IMR-90 (cell line): Measurements from ENCODE around the gene ETFB. TPM values are rescaled to one million over a fixed set of nuclear protein-coding genes. Genes with fewer than 3 reads are reported as not detected.
A peak's percentile ranks its signal among the peaks of the same experiment; 100 is the strongest.

ENCODE experiments used
- ATAC-seq: fragments of 200-7000 bp; cut with Tn5 transposase; 2 replicates; pipeline ENCODE4 v1.9.1; 2020; ENCODE audit warnings: low read depth, mild to moderate bottlenecking, moderate library complexity
- Bru-seq: library from RNA; stranded (reverse); fragments of 400-500 nt; gene quantifications from one replicate; lab custom pipeline; 2021; lab: Mats Ljungman, UMichigan
- BruChase-seq, 2 experiments: library from RNA; stranded (reverse); fragments of 400-500 nt; gene quantifications; one replicate each; lab custom pipeline; 2021; lab: Mats Ljungman, UMichigan
- BruUV-seq: library from RNA; stranded (reverse); fragments of 400-500 nt; replicated peaks from 2 replicates; lab custom pipeline; 2021; lab: Mats Ljungman, UMichigan
- CTCF ChIA-PET: fragments of 300-600 bp; formaldehyde crosslinking; extraction: SDS; loops from one replicate; lab custom pipeline; 2021; ENCODE audit warnings: antibody characterized with exemption; lab: Yijun Ruan, JAX
- POLR2A ChIA-PET: fragments of 300-600 bp; sonication (Branson Sonifier 250); formaldehyde crosslinking; loops from one replicate; lab custom pipeline; 2022; ENCODE audit warnings: antibody characterized with exemption; ENCODE audit not compliant: unreplicated experiment; lab: Charles Lee
- DNase-seq: peaks from one replicate; pipeline ENCODE4 v3.0.0; 2013
- H2AFZ ChIP-seq: replicated peaks from 2 replicates; pipeline ENCODE3; 2013; ENCODE audit warnings: low read length, mild to moderate bottlenecking; ENCODE audit not compliant: poor library complexity
- H2AK5ac ChIP-seq: 2 replicates; pipeline ENCODE4 v1.6.1; 2013; ENCODE audit warnings: low read depth, low read length, inconsistent platforms
- H2AK9ac ChIP-seq: replicated peaks from 2 replicates; pipeline ENCODE3; 2013; ENCODE audit warnings: mild to moderate bottlenecking, low read depth, low read length, moderate library complexity; ENCODE audit not compliant: poor library complexity
- H2BK120ac ChIP-seq: 2 replicates; pipeline ENCODE4 v1.6.1; 2013; ENCODE audit warnings: low read depth, low read length, inconsistent platforms
- H2BK15ac ChIP-seq: 3 replicates; pipeline ENCODE4 v1.6.1; 2013; ENCODE audit warnings: low read depth, low read length, inconsistent platforms
- H2BK20ac ChIP-seq: 2 replicates; pipeline ENCODE4 v1.6.1; 2013; ENCODE audit warnings: low read depth, mild to moderate bottlenecking, inconsistent platforms, low read length, moderate library complexity
- H2BK5ac ChIP-seq: 2 replicates; pipeline ENCODE4 v1.6.1; 2013; ENCODE audit warnings: mild to moderate bottlenecking, low read depth, low read length, inconsistent platforms; ENCODE audit not compliant: poor library complexity, severe bottlenecking
- H3K14ac ChIP-seq: replicated peaks from 2 replicates; pipeline ENCODE4 v1.6.1; 2013; ENCODE audit warnings: low read depth, low read length, inconsistent platforms
- H3K18ac ChIP-seq: 2 replicates; pipeline ENCODE4 v1.6.1; 2013; ENCODE audit warnings: low read depth, low read length, control low read depth
- H3K23ac ChIP-seq: 2 replicates; pipeline ENCODE4 v1.6.1; 2013; ENCODE audit warnings: low read depth, low read length, inconsistent platforms
- H3K27ac ChIP-seq: 2 replicates; pipeline ENCODE4 v1.5.1; 2013; ENCODE audit warnings: mild to moderate bottlenecking, control low read depth, low read length; ENCODE audit not compliant: insufficient read depth
- H3K27me3 ChIP-seq: 2 replicates; pipeline ENCODE4 v1.6.1; 2013; ENCODE audit warnings: low read length; ENCODE audit not compliant: control insufficient read depth, insufficient read depth
- H3K36me3 ChIP-seq: 2 replicates; pipeline ENCODE4 v1.6.1; 2013; ENCODE audit warnings: low read length, mixed read lengths; ENCODE audit not compliant: control insufficient read depth, insufficient read depth
- H3K4ac ChIP-seq: 2 replicates; pipeline ENCODE4 v1.6.1; 2013; ENCODE audit warnings: low read depth, low read length, inconsistent platforms
- H3K4me1 ChIP-seq: 2 replicates; pipeline ENCODE4 v1.6.1; 2013; ENCODE audit warnings: low read length, mixed read lengths; ENCODE audit not compliant: control insufficient read depth, insufficient read depth
- H3K4me2 ChIP-seq: 2 replicates; pipeline ENCODE4 v1.6.1; 2013; ENCODE audit warnings: low read depth, mild to moderate bottlenecking, control low read depth, low read length, moderate library complexity
- H3K4me3 ChIP-seq: 2 replicates; pipeline ENCODE4 v1.5.1; 2013; ENCODE audit warnings: low read depth, mild to moderate bottlenecking, control low read depth, low read length, moderate library complexity; ENCODE audit not compliant: insufficient read depth
- H3K56ac ChIP-seq: 2 replicates; pipeline ENCODE4 v1.6.1; 2013; ENCODE audit warnings: low read length, inconsistent platforms; ENCODE audit not compliant: insufficient read depth; ENCODE audit errors: extremely low read depth
- H3K79me1 ChIP-seq, 2 experiments: 2 replicates each; pipeline ENCODE4 v1.6.1; 2013; ENCODE audit warnings: low read length in 2 of 2, inconsistent platforms in 1 of 2, low read depth in 1 of 2
- H3K9ac ChIP-seq: 2 replicates; pipeline ENCODE4 v1.6.1; 2013; ENCODE audit warnings: low read depth, low read length, control low read depth
- H3K9me1 ChIP-seq: 2 replicates; pipeline ENCODE4 v1.6.1; 2013; ENCODE audit warnings: low read length, inconsistent platforms; ENCODE audit not compliant: insufficient read depth
- H3K9me3 ChIP-seq: 2 replicates; pipeline ENCODE4 v1.6.1; 2013; ENCODE audit warnings: low read length; ENCODE audit not compliant: control insufficient read depth, insufficient read depth
- H4K20me1 ChIP-seq: 2 replicates; pipeline ENCODE4 v1.6.1; 2013; ENCODE audit warnings: low read length, inconsistent platforms; ENCODE audit not compliant: insufficient read depth
- H4K5ac ChIP-seq: 2 replicates; pipeline ENCODE4 v1.6.1; 2013; ENCODE audit warnings: mild to moderate bottlenecking, low read depth, low read length, control low read depth
- H4K8ac ChIP-seq, 2 experiments: 2 replicates each; pipeline ENCODE4 v1.6.1; 2013; ENCODE audit warnings: low read depth in 2 of 2, low read length in 2 of 2, control low read depth in 1 of 2, inconsistent platforms in 1 of 2
- H4K91ac ChIP-seq: 2 replicates; pipeline ENCODE4 v1.6.1; 2013; ENCODE audit warnings: low read depth, low read length, inconsistent platforms; ENCODE audit not compliant: insufficient read depth
- BHLHE40 ChIP-seq: fragments of 150-350 bp; IDR thresholded peaks from 2 replicates; pipeline ENCODE4 v1.6.1; 2016; ENCODE audit warnings: mild to moderate bottlenecking, low read depth, low read length
- MXI1 ChIP-seq: IDR thresholded peaks from 2 replicates; pipeline ENCODE4 v1.6.1; 2012; ENCODE audit warnings: low read depth, mild to moderate bottlenecking, low read length, moderate library complexity, borderline replicate concordance
- POLR2A ChIP-seq: IDR thresholded peaks from 2 replicates; pipeline ENCODE4 v1.6.1; 2012; ENCODE audit warnings: mild to moderate bottlenecking, low read depth, low read length
- RCOR1 ChIP-seq: IDR thresholded peaks from 2 replicates; pipeline ENCODE4 v1.6.1; 2012; ENCODE audit warnings: mild to moderate bottlenecking, low read length, improper control_type of control experiment; ENCODE audit not compliant: insufficient replicate concordance
- SMC3 ChIP-seq: fragments of 150-350 bp; IDR thresholded peaks from 2 replicates; pipeline ENCODE4 v1.6.1; 2016; ENCODE audit warnings: low read depth, mild to moderate bottlenecking, antibody characterized with exemption, low read length, moderate library complexity
- WGBS, 2 experiments: methylation state at CpG; one replicate each; pipeline versions ENCODE4 v1.1.5 to v1.1.7; 2013; ENCODE audit warnings: missing lambda C conversion rate in 2 of 2; ENCODE audit not compliant: insufficient read length in 1 of 2; ENCODE audit errors: extremely low coverage in 2 of 2; 5-methylcytosine and 5-hydroxymethylcytosine counted together
- dilution Hi-C: fragments of 300-500 bp; cut with HindIII; formaldehyde crosslinking; loops from one replicate; pipeline ENCODE4 v1.14.3; 2018; ENCODE audit warnings: low sequenced_read_pairs; ENCODE audit not compliant: unreplicated experiment
- in situ Hi-C: fragments of 300-500 bp; cut with MboI; formaldehyde crosslinking; loops from 3 replicates; pipeline ENCODE4 v1.14.3; 2019; ENCODE audit warnings: low sequenced_read_pairs, inconsistent platforms, mixed read lengths
- intact Hi-C: fragments of 100-400 bp; cut with micrococcal nuclease; formaldehyde crosslinking; loops from 2 replicates; pipeline ENCODE4 v1.10.0; 2022
- long read RNA-seq: library from polyadenylated mRNA; unstranded; transcript quantifications from one replicate; pipeline ENCODE4 v2.0.0, GENCODE V29; 2021; ENCODE audit not compliant: unreplicated experiment
- polyA plus RNA-seq, 3 experiments: library from polyadenylated mRNA; depleted of rRNA; stranded (reverse); fragments of >200 nt; gene quantifications; 2 replicates each; pipeline ENCODE4 v1.2.3, GENCODE V29; 2012; ENCODE audit warnings: low replicate concordance in 1 of 3
- total RNA-seq: library from RNA; depleted of rRNA; stranded (reverse); fragments of >200 nt; gene quantifications from 2 replicates; pipeline ENCODE4 v1.2.3, GENCODE V29; 2012; rRNA removed

ETFB gene
- total RNA-seq = 166 and 175 TPM in 2 replicates
- polyA plus RNA-seq (2012; rRNA removed) = 141 and 151 TPM in 2 replicates
- polyA plus RNA-seq (2012; cell fraction: cytosol; rRNA removed) = 243 and 354 TPM in 2 replicates
- 69.2 and 121 TPM in 2 replicates for polyA plus RNA-seq (2012; cell fraction: nucleus; rRNA removed; ENCODE audit: low replicate concordance)
- percentile 62 among the genes with signal in this experiment for Bru-seq, nascent RNA
- percentile 71 among the genes with signal in this experiment for BruChase-seq, experiment 1, labeled RNA remaining after a 6-hour chase
- percentile 61 among the genes with signal in this experiment for BruChase-seq, experiment 2, labeled RNA remaining after a 2-hour chase
- long read RNA-seq, transcript ETFB-201 (6 exons, 900 nt) = major isoform, 87 of 100 reads
- long read RNA-seq, partial matches to known transcripts = 3 of 100 reads
- long read RNA-seq, other reads (novel, unspliced or antisense) = 8 of 100 reads

DNA sequence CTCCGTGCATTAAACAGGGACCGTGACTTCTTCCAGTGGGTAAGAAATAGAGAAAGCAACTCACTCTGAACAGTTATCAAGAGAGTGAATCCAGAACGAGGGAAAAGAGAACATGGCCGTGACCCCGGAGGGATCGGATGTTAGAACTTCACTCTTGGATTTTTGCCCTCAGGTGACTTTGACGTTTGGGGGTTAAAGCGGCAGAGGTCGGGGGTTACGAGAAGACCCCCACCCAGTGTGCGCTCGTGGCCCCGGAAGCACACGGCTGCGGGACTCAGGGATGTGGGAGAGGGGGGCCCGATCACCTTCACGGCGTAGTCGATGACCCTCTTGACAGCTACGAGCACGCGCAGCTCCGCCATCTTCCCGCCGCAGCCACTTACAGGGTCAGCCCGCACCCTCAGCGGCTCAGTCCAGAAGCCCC lies at the start of gene ETFB:
Gene ETFB (minus strand): TSS at position 424 of the 424 bp plus-strand sequence. CDS start 62 bp downstream, at position 362.
- BruUV-seq = TSS peak; percentile 70
- in situ Hi-C loops = no loop called here
- H3K79me1 ChIP-seq = peaks cover 12 to 47% of the 10 kb centered on the region in 2 experiments; a peak in 3 of 4 replicates
- H3K18ac ChIP-seq = peak within 1 kb of the TSS; percentile 53
- peak within 1 kb of the TSS; percentile 73; the same call in 2 of the 3 replicates for H2BK15ac ChIP-seq
- peak within 1 kb of the TSS; percentile 90 for H3K14ac ChIP-seq
- H3K9ac ChIP-seq = peak within 1 kb of the TSS; percentile 94
- ChIA-PET CTCF (no interaction called here), POLR2A (interaction anchor here (1.1 kb wide), 1 partner anchor 27 kb away, joined by 3 read pairs; no protein-coding TSS in a partner anchor)
- peak within 1 kb of the TSS; percentile 90 for H2BK5ac ChIP-seq
- no peaks in the 10 kb centered on the region for H4K20me1 ChIP-seq
- H3K27me3 ChIP-seq = no peaks in the 10 kb centered on the region
- peak within 1 kb of the TSS; percentile 84 for H3K4me3 ChIP-seq
- H2AFZ ChIP-seq = peak within 1 kb of the TSS; percentile 100
- H2AK5ac ChIP-seq = peak within 1 kb of the TSS; percentile 93
- H3K9me3 ChIP-seq = no peaks in the 10 kb centered on the region
- H3K4ac ChIP-seq = peak within 1 kb of the TSS; percentile 87
- TF ChIP-seq BHLHE40 = peak; percentile 51
- no peak for TF ChIP-seq SMC3
- no peak; the same call in 1 of the 2 replicates for TF ChIP-seq POLR2A
- TF ChIP-seq MXI1 = peak; percentile 66; the same call in 1 of the 2 replicates
- no peak for TF ChIP-seq RCOR1
- no peaks in the 10 kb centered on the region for H3K36me3 ChIP-seq
- H3K23ac ChIP-seq = peak within 1 kb of the TSS; percentile 95
- peak within 1 kb of the TSS; percentile 83 for H3K56ac ChIP-seq
- peaks cover 15% of the 10 kb centered on the region for H3K9me1 ChIP-seq
- peak within 1 kb of the TSS; percentile 94 for H3K27ac ChIP-seq
- peaks cover 16% of the 10 kb centered on the region for H3K4me1 ChIP-seq
- peak within 1 kb of the TSS; percentile 77 to 92 for H4K8ac ChIP-seq
- H3K4me2 ChIP-seq = peak within 1 kb of the TSS; percentile 96
- no peak for ATAC-seq
- peak within 1 kb of the TSS; percentile 66 for H4K5ac ChIP-seq
- dilution Hi-C loops = no loop called here
- DNase-seq = no peak
- H2BK20ac ChIP-seq = 0 out of 2 replicates have a peak within 1 kb of the TSS, but pooled peaks have one; percentile 3
- H2BK120ac ChIP-seq = peak within 1 kb of the TSS; percentile 58
- H2AK9ac ChIP-seq = peak within 1 kb of the TSS; percentile 99
- intact Hi-C loops = loop anchor here (1.0 kb wide), 1 partner anchor 27 kb away; no protein-coding TSS in a partner anchor
- WGBS, 2 experiments = no CpG with 5 or more reads among the region's 27 CpGs
- peak within 1 kb of the TSS; percentile 92 for H4K91ac ChIP-seq
